CD4-positive, alpha-beta T cell treated with Interleukin-17A for 1 hour (primary cell): ENCODE measurements around the gene CBLB.

ENCODE experiments used
- DNase-seq: peaks from one replicate; pipeline ENCODE4 v3.0.0-alpha.2; 2020

Gene CBLB

GRCh38 chr3:105869861-105870755 lies 1.3 kb upstream of the CBLB start:
- no peak for DNase-seq

DNA sequence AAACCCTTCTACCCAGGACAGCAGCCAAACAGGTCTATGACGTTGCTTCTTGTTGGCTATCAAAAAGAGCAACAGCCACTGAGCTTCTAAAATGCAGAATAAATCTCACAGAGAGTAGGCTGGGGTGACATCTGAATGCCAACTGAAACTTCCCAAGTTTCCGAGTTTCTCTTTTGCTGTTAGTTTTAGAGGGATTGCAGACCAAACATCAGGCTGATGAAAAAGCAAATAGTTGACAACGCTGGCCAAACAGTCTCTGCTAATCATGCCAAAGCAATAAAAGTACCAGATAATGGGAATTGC lies 670 bp upstream of the CBLB start:
- DNase-seq = no peak

- peak; percentile 29 for DNase-seq
These were observed 426 bp downstream of the CBLB start for GRCh38 chr3:105868431-105868741.

- DNase-seq = peak; percentile 30
These were observed 941 bp downstream of the CBLB start for GRCh38 chr3:105867712-105868430.

GRCh38 chr3:105866656-105867653 lies 1.9 kb downstream of the CBLB start:
- peak; percentile 62 for DNase-seq

- no peak for DNase-seq
These were observed 2.9 kb downstream of the CBLB start for GRCh38 chr3:105865867-105866350.

GRCh38 chr3:105865016-105865623 lies 3.7 kb downstream of the CBLB start:
- DNase-seq = no peak

GRCh38 chr3:105864212-105864611 lies 4.6 kb downstream of the CBLB start:
- DNase-seq = no peak

DNA sequence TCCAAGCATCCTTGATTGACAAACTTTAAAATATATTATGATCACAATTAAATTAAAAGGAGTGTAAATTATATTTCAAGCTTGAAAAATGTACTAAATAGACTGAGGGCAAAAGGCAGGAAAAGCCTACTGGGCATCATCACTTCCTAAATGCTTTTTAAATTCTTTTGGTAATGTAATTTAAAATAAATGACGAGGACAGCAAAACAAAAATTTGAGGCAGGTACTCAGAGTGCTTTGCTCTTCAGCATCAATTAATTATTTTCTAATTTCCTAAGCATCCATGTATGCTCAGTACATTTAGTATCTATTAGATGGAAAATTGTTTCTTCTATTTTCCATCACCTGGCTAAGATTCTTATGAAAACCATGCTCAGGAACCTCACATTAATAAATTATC lies 5.2 kb downstream of the CBLB start:
- no peak for DNase-seq

- DNase-seq = no peak
These were observed 6.6 kb downstream of the CBLB start for GRCh38 chr3:105862217-105862616.

GRCh38 chr3:105860641-105861040 lies 8.2 kb downstream of the CBLB start:
- DNase-seq = no peak

- no peak for DNase-seq
These were observed 10.8 kb downstream of the CBLB start for GRCh38 chr3:105858017-105858416.

- no peak for DNase-seq
These were observed 11.2 kb downstream of the CBLB start for GRCh38 chr3:105857601-105858000.

DNA sequence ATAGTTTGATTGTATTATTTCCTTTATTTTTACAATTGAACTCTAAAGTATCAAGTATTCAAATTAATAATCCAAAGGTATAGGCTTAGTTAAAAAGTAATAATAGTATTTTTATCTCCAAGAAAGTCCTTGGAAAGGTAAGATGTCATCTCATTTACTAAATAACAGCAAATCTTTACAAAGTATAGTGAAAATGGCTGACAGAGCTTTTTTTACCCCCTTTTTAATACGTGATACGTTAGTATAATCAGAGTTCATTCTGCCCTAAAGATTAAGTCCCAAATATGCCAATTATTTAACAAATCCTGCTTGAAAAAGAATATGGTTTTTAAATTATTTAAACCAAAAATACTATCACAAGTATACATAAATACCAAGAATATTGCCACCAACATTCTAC lies 12.2 kb downstream of the CBLB start:
- DNase-seq = no peak

GRCh38 chr3:105853801-105854432 lies 14.9 kb downstream of the CBLB start:
- peak; percentile 40 for DNase-seq

- no peak for DNase-seq
These were observed 17.2 kb downstream of the CBLB start for GRCh38 chr3:105851582-105851981.

GRCh38 chr3:105851176-105851575 lies 17.6 kb downstream of the CBLB start:
- DNase-seq = no peak

- DNase-seq = no peak
These were observed 18.2 kb downstream of the CBLB start for GRCh38 chr3:105850593-105850992.

- no peak for DNase-seq
These were observed 20.0 kb downstream of the CBLB start for GRCh38 chr3:105848821-105849220.

GRCh38 chr3:105847865-105848264 lies 20.9 kb downstream of the CBLB start:
- no peak for DNase-seq

DNA sequence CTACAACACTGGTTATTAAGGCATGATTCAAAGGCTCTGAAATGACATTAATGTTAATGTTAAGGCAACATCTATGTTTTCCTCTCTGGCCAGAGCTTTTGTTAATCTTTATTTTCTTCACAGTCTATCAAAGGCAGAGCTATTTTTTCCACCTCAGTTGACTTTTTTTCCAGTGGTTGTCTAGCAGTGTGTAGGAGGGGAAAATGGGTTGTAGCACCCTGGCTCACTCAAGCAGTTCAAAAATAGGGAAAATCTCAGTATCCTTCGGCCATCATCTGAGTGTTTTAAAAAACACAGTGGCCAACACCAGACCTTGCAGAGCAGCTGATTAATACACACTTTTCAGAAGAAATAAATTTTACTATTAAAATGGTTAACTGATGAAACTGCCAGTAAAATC lies 21.4 kb downstream of the CBLB start:
- no peak for DNase-seq

DNA sequence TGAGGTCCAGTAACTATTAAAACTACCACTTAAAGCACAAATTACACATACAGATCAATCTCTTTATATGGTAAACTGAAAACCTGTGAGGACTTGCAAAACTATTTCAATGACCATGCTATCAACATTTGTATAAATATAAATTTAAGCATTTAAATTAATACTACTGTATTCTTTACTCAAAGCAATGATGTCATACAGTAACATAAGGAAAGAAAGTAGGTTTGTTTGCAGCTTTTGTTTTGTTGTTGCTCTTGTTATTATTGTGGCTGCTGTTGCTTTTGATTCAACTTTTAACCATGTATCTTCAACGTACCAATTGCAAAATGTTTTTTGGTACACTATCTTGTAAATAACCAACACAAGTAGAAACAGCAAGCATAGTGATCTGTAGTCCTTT lies 22.0 kb downstream of the CBLB start:
- DNase-seq = no peak
